PFSK-1 (cell line): ENCODE results near the gene IL1RN.

Source experiments
- POLR2AphosphoS5 ChIP-seq: IDR thresholded peaks from 2 replicates; pipeline ENCODE4 v1.6.1; 2012; ENCODE audit warnings: low read depth, mild to moderate bottlenecking, control low read depth, low read length, moderate library complexity
- TAF1 ChIP-seq: IDR thresholded peaks from 2 replicates; pipeline ENCODE4 v1.6.1; 2012; ENCODE audit warnings: low read length, control low read depth, borderline replicate concordance; ENCODE audit not compliant: insufficient read depth

GRCh38 chr2:113098532-113098931 is 28.9 kb upstream of the IL1RN start:
- no peak for TF ChIP-seq TAF1
- no peak for TF ChIP-seq POLR2AphosphoS5
